Measurements from ENCODE around the gene NLRP11.

Gene NLRP11

DNA sequence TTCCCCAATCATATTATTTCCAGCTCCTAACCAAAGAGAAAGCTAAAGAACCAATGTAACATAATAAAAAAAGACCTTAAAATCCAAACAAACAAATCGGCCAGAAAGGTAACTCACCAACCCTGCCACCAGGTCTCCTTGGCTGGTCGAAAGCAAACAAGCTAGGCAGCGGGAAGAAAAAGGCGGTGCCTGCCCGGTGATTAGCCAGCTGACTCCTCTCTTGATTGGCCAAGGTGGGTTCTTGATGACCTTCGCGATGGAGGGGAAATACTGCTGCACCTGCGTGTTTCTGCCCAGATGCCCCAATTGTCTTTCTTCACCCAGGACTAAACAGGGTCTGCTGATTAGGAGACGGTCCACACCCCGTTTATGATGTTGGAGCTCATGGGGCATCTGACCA, at the start of gene NLRP11:
TSS of gene NLRP11 (minus strand) at position 154 of the 400 bp plus-strand sequence. CDS start 13,825 bp downstream, outside the sequence.
- no peak for DNase-seq (ENCODE audit: low read depth)

DNA sequence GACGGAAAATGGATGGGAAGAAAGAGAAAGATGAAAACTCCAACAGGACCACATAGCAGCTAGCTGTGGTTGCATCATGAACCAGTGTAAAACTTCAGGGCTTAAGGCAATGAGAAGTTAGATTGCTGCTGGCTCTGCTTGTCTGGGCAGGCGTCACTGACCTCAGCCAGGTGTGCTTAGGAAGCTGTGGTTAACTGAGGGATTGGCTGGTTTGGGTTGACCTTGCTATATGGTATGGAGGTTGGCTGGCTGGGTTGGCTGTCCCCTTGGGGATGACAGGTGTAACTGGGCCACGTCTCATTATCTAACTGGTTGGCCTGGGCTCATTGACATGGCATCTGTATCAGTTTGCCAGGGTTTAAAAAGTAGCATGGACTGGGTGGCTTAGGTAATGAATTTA, 45.4 kb upstream of the NLRP11 start:
- DNase-seq (ENCODE audit: low read depth): no peak

DNA sequence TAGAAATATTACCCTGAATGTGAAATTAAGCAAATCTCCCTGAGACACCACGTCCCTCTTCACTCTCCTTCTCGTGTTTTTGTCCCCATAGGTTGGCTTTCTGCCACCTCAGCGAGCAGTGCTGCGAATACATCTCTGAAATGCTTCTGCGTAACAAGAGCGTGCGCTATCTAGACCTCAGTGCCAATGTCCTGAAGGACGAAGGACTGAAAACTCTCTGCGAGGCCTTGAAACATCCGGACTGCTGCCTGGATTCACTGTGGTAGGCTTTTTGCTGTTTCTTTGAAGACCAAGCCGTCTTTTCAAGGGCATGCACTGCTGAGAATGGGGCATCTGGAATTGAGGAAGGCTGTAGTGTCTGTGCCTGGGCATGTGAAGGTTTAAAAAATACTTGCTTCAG, 38.9 kb upstream of the NLRP11 start:
- DNase-seq (ENCODE audit: low read depth): no peak

DNA sequence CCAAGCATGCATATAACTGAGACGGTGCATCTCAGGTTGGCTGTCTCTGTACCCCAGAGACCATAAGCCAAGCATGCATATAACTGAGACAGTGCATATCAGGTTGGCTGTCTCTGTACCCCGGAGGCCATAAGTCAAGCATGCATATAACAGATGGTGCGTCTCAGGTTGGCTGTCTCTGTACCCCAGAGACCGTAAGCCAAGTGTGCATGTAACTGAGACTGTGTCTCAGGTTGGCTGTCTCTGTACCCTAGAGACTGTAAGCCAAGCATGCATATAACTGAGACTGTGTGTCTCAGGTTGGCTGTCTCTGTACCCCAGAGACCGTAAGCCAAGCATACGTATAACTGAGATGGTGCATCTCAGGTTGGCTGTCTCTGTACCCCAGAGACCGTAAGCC, 35.3 kb upstream of the NLRP11 start:
- DNase-seq (ENCODE audit: low read depth): no peak

DNA sequence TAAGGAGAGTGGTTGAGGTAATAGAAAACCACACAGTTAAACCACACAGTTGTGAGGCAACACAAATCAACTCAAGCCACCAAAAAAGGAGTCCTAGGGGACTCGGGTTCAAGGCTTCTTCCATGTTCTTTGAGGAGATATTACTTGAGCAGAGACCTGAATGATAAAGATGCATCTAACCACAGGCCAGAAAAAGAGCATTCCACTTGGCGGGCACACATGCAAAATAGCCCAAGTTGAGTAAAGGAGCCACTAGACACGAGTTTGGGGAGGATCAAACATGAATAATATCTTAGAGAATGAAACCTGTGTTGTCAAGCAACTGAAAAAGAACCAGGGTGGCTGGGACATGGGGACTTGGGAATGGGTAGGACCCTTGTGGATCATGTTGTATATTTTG, 34.7 kb upstream of the NLRP11 start:
- no peak for DNase-seq (ENCODE audit: low read depth)

DNA sequence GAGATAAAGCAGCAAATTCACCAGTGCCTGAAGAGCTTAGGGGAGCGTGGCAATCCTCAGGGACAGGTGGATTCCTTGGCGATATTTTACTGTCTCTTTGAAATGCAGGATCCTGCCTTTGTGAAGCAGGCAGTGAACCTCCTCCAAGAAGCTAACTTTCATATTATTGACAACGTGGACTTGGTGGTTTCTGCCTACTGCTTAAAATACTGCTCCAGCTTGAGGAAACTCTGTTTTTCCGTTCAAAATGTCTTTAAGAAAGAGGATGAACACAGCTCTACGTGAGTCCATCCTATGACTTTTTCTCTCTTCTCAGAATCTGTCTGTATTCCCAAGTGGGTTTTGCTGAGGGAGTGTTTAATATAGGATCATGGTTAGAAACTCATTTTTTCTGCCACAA, 27.2 kb upstream of the NLRP11 start:
- DNase-seq (ENCODE audit: low read depth): no peak

DNA sequence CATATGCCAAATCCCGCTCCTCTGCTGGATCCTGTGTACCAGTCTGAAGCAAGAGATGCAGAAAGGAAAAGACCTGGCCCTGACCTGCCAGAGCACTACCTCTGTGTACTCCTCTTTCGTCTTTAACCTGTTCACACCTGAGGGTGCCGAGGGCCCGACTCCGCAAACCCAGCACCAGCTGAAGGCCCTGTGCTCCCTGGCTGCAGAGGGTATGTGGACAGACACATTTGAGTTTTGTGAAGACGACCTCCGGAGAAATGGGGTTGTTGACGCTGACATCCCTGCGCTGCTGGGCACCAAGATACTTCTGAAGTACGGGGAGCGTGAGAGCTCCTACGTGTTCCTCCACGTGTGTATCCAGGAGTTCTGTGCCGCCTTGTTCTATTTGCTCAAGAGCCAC, 26.6 kb upstream of the NLRP11 start:
- DNase-seq (ENCODE audit: low read depth): no peak

DNA sequence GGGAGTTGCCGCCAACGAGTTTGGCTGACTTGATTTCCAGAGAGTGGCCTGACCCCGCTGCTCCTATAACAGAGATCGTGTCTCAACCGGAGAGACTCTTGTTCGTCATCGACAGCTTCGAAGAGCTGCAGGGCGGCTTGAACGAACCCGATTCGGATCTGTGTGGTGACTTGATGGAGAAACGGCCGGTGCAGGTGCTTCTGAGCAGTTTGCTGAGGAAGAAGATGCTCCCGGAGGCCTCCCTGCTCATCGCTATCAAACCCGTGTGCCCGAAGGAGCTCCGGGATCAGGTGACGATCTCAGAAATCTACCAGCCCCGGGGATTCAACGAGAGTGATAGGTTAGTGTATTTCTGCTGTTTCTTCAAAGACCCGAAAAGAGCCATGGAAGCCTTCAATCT, 26.2 kb upstream of the NLRP11 start:
- no peak for DNase-seq (ENCODE audit: low read depth)

DNA sequence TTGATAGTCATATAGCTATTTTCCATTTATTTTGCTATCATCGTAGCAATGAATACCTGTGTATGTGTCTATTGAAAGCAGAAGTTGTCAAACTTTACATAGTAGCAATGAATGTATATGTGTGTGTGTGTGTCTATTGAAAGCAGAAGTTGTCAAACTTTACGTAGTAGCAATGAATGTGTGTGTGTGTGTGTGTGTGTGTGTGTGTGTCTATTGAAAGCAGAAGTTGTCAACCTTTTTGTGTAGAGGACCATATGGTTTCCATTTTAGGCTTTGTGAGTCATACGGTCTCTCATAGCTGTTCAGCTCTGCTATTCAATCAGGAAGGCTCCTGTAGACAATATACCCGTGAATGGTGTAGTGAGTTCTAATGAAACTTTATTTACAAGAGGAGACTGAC, 25.4 kb upstream of the NLRP11 start:
- no peak for DNase-seq (ENCODE audit: low read depth)

DNA sequence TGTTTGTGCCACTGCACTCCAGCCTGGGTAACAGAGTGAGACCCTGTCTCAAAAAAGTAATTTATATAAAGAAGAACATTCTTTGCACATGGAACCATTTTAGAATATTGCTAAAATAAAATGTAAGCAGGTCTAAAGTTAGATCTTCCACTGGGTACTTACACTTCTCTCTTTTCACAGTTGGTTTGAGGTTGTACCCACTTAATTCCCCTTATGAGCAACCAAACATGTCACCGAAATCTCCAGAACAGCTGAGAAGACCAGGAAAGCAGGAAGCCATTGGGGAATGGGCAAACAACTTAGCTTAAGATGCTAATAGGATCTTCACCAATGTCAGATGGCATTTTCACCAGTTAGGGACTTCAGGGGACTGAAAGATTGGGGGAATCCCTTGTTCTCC, 23.4 kb upstream of the NLRP11 start:
- DNase-seq (ENCODE audit: low read depth): no peak

DNA sequence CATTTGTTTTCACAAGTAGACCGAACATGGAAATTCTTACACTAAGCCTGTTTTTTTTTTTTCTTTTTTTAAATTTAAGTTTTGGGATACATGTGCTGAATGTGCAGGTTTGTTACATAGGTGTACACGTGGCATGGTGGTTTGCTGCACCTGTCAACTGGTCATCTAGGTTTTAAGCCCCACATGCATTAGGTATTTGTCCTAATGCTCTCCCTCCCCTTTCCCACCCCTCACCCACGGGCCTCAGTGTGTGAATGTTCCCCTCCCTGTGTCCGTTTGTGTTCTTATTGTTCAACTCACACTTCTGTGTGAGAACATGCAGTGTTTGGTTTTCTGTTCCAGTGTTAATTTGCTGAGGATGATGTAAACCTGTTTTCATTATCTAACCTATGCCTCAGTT, 7.1 kb upstream of the NLRP11 start:
- no peak for DNase-seq (ENCODE audit: low read depth)

DNA sequence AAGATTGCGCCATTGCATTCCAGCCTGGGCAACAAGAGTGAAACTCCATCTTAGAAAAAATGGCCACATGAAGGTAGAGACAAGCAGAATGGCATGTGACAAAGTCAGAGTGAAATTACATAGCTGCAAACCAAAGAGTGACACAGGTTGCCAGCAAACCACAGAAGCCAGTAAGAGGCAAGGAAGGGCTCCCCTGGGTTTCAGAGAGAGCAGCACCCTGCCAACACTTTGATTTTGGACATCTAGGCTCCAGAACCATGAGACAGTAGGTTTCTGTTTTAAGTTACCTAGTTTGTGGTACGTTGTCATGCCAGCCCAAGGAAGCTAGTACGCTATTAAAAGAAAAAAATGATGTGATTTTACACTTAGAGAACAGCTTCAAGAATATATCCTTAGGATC, 6.5 kb upstream of the NLRP11 start:
- no peak for DNase-seq (ENCODE audit: low read depth)

DNA sequence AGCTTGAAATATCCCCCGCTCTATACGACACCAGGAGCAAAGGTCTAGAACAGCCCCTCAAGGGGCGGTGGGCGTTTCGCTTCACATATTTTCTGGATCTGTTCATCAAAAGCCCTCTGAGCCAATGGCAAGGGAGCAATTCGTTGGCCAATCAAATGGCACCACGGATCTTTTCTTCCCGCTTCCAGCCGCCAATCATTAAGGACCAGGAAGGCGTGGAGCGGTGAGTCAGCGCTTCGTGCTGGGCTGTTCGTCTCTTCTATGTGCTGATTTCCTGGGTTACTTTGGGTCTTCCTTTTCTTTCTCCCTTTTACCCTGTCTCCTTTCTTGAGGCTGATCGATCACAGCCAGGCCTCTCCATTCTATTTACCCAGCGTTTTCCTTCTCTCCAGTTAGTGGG, 4.5 kb upstream of the NLRP11 start, which contains the start of gene NLRP4:
TSS of gene NLRP4 (plus strand) at position 201 of the 400 bp plus-strand sequence. CDS start 15,541 bp downstream, outside the sequence.
- no peak for DNase-seq (ENCODE audit: low read depth)

DNA sequence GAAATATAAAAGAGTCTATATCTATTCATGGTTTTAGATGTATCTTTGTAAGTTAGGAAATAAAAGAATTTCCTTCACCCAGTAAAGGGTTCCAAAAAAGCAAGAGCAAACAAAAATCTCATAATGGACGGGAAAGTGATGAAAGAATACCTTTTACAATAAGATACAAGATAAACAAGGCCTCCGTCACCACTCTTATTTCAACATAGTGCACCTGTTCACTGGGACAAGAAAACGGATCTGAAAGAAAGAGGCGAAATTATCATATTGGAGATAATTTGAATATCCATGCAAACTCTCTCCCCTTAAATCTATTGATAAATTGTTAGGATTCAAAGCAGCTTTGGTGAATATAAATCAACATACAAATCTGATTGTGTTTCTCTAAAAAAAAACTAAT, 877 bp upstream of the NLRP11 start:
- DNase-seq (ENCODE audit: low read depth): no peak

DNA sequence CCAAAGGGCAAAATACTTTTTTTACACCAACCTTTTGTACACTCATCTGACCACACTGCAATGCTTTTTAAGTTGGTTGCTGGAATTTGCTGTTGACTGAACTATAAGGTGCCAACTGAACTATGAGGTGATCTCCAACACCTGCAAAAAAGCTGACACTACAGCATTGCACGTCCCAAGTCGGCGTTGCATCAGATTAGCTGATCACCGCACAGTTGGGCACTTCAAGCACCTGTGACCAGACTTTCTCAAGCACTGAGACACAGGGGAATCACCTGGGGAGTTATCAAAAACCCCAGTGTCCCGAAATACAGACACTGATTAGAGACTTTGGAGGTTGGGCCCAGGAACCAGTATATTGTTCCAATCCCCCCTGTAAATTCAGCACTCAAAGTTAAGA, 1.1 kb downstream of the NLRP11 start:
- no peak for DNase-seq (ENCODE audit: low read depth)

DNA sequence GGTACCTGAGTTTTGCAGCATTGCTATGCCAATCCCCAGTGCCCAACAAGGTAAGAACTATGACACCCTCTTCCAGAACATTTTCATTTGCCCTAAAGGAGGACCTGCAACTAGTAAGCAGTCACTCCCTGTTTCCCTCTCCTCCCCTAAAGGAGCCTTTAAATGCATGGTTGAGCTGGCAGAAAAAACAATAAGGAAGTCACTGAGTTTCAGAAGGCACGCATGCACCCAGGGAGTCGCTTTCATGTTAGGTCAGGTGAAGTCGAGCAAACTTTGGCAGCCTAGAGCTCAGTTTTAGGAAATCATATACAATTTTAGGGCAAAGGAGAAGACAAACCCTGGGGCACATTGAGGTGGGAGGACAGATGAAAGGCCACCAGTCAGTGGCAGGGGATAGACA, 11.8 kb downstream of the NLRP11 start:
- no peak for DNase-seq (ENCODE audit: low read depth)

DNA sequence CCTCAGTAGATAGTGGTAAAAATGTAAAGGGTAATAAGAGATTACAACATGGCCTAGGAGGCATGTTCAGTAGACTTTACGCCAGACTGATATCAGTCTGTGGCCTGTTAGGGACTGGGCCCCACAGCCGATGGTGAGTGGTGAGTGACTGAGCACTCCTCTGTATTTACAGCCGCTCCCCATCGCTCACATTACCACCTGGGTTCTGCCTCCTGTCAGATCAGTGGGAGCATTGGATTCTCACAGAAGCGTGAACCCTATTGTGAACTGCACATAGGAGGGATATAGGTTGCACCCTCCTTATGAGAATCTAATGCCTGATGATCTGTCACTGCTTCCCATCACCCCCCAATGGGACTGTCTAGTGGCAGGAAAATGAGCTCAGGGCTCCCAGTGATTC, 17.9 kb downstream of the NLRP11 start:
- no peak for DNase-seq (ENCODE audit: low read depth)

DNA sequence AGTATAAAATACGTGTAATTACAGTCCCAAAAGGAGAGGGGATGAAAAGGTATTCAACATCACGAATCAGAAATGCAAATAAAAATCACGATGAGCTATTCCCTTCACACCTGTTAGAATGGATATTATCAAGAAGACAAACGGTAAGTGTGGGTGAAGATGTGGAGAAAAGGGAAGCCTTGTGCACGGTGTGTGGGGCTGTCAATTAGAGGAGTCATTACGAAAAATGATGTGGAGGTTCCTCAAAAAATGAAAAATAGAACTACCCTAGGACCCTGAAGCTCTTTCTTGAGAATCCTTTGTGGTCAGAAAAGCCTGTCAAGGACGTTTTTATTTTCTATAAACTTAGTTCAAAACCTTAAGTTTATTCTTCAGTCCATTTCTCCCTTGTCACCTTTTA, 19.4 kb downstream of the NLRP11 start:
- DNase-seq (ENCODE audit: low read depth): no peak

DNA sequence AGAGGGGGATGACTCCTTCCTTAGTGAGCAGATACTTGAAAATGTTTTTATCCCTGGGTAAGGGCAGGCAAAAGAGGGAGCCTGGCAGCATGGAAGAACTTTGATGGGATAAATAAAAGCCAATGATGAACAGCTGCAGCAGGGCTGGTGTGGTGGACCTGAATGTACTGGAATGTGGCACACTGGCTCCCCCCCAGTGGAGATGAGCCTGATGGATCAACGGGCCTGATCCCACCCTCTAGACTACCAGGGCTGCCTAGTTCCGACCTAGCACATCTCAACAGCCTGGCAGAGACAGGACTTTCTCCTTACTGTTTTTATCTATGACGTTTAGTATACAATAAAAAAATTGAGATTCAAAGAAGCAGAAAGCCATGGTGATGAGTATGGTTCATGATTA, 20.5 kb downstream of the NLRP11 start:
- no peak for DNase-seq (ENCODE audit: low read depth)

DNA sequence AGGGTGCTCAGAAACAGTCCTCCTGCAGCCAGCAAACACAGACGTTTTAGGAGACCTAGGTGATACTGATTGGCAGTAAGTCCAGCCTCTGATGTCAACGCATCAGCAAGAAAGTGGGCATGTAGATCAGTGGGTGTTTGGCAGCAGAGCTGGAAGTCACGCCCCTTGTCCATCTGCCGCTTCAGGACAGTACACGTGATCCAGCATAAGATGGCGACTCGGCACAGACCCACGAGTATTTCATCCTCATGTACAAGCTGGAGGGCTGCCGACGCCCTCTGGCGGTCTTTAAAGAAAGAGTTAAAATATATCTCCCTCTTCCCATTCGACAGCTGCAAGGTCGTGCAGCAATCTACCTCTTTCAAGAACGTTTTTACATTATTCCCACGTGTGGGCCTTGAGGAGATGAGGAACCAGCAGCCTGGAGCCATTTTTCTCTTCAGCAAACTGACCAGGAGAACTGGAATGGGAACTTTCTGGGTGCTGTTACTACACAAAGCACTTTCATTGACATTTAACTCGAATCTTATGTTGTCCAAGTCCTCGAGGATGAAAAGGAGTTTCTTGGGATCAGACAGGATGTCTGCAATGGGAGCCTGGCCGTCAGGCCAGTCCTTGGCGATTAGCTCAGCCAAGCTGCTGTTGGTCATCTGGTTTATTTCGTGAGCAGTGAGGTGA, 22.3 kb downstream of the NLRP11 start:
- DNase-seq (ENCODE audit: low read depth): no peak

DNA sequence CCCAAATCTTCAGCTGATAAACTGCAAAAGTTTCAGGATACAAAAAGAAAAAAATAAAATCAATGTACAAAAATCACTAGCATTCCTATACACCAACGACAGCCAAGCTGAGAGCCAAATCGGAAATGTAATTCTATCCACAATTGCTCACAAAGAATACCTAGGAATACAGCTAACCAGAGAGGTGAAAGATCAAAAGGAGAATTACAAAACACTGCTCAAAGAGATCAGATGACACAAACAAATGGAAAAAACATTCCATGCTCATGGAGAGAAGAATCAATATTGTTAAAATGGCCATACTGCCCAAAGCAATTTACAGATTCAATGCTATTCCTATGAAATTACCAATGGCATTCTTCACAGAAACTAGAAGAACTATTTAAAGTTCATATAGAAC, 29.5 kb downstream of the NLRP11 start:
- DNase-seq (ENCODE audit: low read depth): no peak

DNA sequence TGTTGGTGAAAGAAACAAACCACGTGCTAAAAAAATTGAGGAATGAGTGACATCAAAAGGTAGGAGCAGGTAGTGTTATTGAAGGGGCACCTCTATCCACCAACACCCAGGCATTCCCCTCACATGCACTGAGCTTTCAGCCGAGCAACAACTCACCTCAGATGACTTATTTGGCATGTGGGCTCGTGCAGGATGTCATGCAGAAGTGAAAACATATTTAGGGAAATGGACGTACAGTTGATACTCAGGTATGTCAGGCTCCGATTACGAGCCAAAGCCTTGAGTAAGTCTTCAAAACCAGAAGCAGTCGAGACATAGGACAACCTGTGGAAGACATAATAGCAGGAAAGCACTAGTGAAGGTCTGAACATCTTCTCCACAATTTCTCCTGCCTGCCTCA, 30.4 kb downstream of the NLRP11 start:
- no peak for DNase-seq (ENCODE audit: low read depth)

DNA sequence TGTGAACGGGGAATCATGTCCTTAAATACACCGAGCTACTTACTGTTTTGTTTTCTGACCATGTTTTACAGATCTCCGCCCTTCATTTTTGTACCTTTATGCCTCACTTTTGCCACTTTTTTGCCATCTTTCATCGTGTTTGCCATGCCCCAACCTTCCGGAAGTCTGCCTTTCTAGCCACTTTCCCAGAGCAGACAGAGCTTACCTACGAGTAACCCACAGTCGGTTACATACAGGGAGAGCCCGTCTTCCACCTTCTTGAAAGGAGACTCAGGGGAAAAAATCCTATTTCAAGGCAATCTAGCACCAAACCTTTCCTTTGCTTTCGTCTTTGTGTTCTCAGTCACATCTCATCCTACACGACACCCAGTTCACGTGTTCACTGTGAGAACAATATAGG, 36.8 kb downstream of the NLRP11 start:
- no peak for DNase-seq (ENCODE audit: low read depth)

DNA sequence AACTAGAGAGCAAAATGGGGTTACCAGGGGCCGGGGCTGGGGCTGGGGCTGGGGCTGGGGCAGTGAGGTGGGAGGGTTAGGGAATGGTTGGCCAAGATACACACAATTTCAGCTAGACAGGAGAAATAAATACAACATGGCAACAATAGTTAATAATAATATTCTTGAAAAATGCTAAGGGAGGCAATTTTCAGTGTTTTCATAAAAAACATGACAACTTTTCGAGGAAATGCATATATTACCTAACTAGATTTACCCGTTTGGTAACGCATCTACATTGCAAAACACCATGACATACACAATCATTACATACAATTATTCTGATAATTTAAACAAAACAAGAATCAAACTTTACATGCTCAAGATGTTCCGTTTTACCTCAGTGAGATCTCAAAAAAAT, 50.7 kb downstream of the NLRP11 start:
- DNase-seq (ENCODE audit: low read depth): no peak

DNA sequence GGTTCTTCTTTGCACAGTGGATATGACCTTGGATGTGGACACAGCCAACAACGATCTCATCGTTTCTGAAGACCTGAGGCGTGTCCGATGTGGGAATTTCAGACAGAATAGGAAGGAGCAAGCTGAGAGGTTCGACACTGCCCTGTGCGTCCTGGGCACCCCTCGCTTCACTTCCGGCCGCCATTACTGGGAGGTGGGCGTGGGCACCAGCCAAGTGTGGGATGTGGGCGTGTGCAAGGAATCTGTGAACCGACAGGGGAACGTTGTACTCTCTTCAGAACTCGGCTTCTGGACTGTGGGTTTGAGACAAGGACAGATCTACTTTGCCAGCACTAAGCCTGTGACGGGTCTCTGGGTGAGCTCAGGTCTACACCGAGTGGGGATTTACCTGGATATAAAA, 53.5 kb downstream of the NLRP11 start:
- DNase-seq (ENCODE audit: low read depth): no peak
